Esophagus squamous epithelium (tissue), 5 donors: ENCODE measurements around the gene TCF4. TPM values are rescaled to one million over a fixed set of nuclear protein-coding genes. Genes with fewer than 3 reads are reported as not detected.

ENCODE experiments used
- DNase-seq: peaks from one replicate; lab custom pipeline; 2025; lab: John Stamatoyannopoulos, UW
- H3K27ac ChIP-seq, 4 donors: fragments of 200-600 bp; sonication (generic); one replicate each; pipeline ENCODE4 v1.5.1; 2016 to 2019; ENCODE audit warnings: mild to moderate bottlenecking in 1 of 4
- H3K27me3 ChIP-seq, 4 donors: fragments of 200-600 bp; sonication (generic); 1 replicate in 3 of 4; 2 replicates in 1 of 4; pipeline versions ENCODE4 v1.5.1 to v1.6.0; 2017 to 2021; ENCODE audit warnings: antibody characterized with exemption in 1 of 4
- H3K36me3 ChIP-seq, 3 donors: fragments of 200-600 bp; sonication (generic); one replicate each; pipeline ENCODE4 v1.5.1; 2016 to 2019
- H3K4me1 ChIP-seq, 3 donors: fragments of 200-600 bp; sonication (generic); one replicate each; pipeline ENCODE4 v1.5.1; 2017 to 2019
- H3K4me3 ChIP-seq, 4 donors: fragments of 200-600 bp; sonication (generic); 1 replicate in 3 of 4; 2 replicates in 1 of 4; pipeline ENCODE4 v1.5.1; 2016 to 2019; ENCODE audit warnings: mild to moderate bottlenecking in 2 of 4, moderate library complexity in 1 of 4
- H3K9me3 ChIP-seq, 3 donors: fragments of 200-600 bp; sonication (generic); one replicate each; pipeline ENCODE4 v1.5.1; 2016 to 2019
- POLR2A ChIP-seq, 4 donors: fragments of 450-650 bp; IDR thresholded peaks; one replicate each; pipeline ENCODE4 v1.6.1; 2017; ENCODE audit warnings: antibody characterized with exemption in 4 of 4, mild to moderate bottlenecking in 4 of 4, moderate library complexity in 3 of 4
- WGBS, 2 donors: methylation state at CpG; one replicate each; pipeline ENCODE4 v1.1.5; 2018; 5-methylcytosine and 5-hydroxymethylcytosine counted together
- intact Hi-C: fragments of 100-400 bp; cut with DNase I; formaldehyde crosslinking; loops from one replicate; pipeline ENCODE4 v1.15.0; 2022
- total RNA-seq, 4 donors: library from RNA; depleted of rRNA; stranded (reverse); fragments of >200 nt; gene quantifications; one replicate each; pipeline ENCODE4 v1.1.0, GENCODE V29; 2016
- TF ChIP-seq, protein P1 (sequence below), 6 experiments: fragments of 450-650 bp in 4 of 6; fragments of 200-600 bp in 2 of 6; sonication (generic) in 2 of 6; IDR thresholded peaks; one replicate each; pipeline ENCODE4 v1.5.1; 2016 to 2019; ENCODE audit warnings: antibody characterized with exemption in 6 of 6, mild to moderate bottlenecking in 4 of 6, moderate library complexity in 4 of 6
- donor health status: DM: yes; HTN: yes; CAD: no.

The TCF4 gene
- total RNA-seq, 4 donors from 2014 or later, result 19.0 to 79.7 (median 26.0) TPM

DNA sequence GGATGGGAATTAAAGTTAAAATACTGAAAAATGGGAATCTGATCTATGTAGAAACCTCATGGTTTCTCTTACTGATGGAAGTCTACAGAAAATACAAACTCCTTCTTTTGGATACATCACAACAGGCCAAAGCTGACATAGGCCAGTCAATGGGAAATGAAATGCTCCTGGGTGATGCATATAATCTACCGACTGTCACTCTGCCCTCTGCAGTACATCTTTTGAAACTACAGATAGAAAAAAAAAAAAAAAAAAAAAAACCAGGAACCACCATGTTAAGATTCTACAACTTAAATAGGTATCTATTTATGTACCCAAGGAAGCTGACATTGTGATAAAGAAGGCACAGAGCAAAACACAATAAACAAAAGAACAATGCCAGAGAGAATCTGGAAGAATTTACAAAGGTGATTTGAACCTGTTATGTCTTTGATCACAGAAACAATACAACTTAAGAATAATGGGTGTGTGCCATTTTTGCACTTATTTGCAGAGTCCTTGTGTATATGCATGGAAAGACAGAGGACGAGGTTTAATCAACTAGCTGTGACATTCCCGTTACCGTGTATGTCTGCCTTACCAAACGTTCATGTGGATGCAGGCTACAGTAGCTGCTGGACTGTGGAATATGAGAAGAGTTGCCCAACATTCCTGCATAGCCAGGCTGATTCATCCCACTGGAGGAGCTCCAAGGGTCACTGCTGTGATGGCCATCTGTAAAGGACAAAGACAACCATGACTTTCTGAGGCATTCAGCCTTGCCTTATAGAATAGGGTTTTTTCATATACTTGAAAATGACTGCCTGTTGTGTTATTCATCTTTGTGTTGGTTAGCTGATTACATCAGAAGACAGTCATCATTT is 312.7 kb downstream of the TCF4 start:
- peaks cover 0 to 3% (median 0%) of the 10 kb centered on the region in 3 donors for H3K4me1 ChIP-seq
- DNase-seq, result no peak

GRCh38 chr18:55272510-55273243 is 315.3 kb downstream of the TCF4 start:
- Histone ChIP-seq H3K9me3 (no peaks in the 10 kb centered on the region), H3K36me3 (peaks cover 0 to 57% (median 0%) of the 10 kb centered on the region in 3 donors), H3K27me3 (no peaks in the 10 kb centered on the region), H3K27ac (peak overlapping the region in 2 of 4 donors; percentile 7 to 49), H3K4me1 (peaks cover 0 to 12% (median 0%) of the 10 kb centered on the region in 3 donors), H3K4me3 (no peak overlapping the region)
- TF ChIP-seq, protein P1, sequence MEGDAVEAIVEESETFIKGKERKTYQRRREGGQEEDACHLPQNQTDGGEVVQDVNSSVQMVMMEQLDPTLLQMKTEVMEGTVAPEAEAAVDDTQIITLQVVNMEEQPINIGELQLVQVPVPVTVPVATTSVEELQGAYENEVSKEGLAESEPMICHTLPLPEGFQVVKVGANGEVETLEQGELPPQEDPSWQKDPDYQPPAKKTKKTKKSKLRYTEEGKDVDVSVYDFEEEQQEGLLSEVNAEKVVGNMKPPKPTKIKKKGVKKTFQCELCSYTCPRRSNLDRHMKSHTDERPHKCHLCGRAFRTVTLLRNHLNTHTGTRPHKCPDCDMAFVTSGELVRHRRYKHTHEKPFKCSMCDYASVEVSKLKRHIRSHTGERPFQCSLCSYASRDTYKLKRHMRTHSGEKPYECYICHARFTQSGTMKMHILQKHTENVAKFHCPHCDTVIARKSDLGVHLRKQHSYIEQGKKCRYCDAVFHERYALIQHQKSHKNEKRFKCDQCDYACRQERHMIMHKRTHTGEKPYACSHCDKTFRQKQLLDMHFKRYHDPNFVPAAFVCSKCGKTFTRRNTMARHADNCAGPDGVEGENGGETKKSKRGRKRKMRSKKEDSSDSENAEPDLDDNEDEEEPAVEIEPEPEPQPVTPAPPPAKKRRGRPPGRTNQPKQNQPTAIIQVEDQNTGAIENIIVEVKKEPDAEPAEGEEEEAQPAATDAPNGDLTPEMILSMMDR (IDR thresholded peaks at IDR 0.05), result no peak
- no peak for TF ChIP-seq POLR2A (IDR thresholded peaks at IDR 0.05)
- intact Hi-C loops, result no loop called here
- WGBS, 2 donors, result 75 to 79% methylated on average over 7 of the region's 7 CpGs
- DNase-seq, result no peak

More for the DNA sequence above, 312.7 kb downstream of the TCF4 start:
- Histone ChIP-seq H3K27me3 (no peaks in the 10 kb centered on the region), H3K4me3 (no peak overlapping the region), H3K9me3 (no peaks in the 10 kb centered on the region), H3K27ac (no peak overlapping the region), H3K36me3 (peaks cover 0 to 43% (median 0%) of the 10 kb centered on the region in 3 donors)
- intact Hi-C loops, result no loop called here
- TF ChIP-seq POLR2A (IDR thresholded peaks at IDR 0.05), result no peak
- TF ChIP-seq, protein P1 (IDR thresholded peaks at IDR 0.05), result no peak
- 68 to 70% methylated on average over 5 of the region's 5 CpGs for WGBS, 2 donors

DNA sequence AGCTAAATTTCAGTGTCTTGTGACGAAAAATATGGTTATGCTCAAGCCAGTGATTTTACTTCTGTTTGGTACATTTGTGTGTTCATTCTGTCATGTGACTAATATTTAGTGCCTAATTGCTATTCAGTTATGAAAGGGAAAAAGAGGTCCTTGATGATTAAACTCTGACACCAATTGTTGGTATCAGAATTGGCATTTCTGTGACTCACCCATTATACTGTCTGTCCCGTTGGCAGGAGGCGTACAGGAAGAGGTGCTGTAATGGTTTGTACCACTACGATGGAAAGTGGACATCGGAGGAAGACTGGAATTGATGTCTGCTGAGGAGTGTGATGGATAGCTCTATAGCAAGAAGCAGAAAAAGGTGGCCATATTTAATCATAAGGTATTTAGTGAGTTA is 318.4 kb downstream of the TCF4 start:
- no peak for DNase-seq
- Histone ChIP-seq H3K27me3 (no peaks in the 10 kb centered on the region), H3K4me3 (no peak overlapping the region), H3K36me3 (peaks cover 0 to 72% (median 0%) of the 10 kb centered on the region in 3 donors), H3K4me1 (peaks cover 0 to 27% (median 0%) of the 10 kb centered on the region in 3 donors), H3K27ac (no peak overlapping the region), H3K9me3 (no peaks in the 10 kb centered on the region)
- 72 to 75% methylated on average over 5 of the region's 5 CpGs for WGBS, 2 donors
- intact Hi-C loops, result no loop called here
- TF ChIP-seq, protein P1 (IDR thresholded peaks at IDR 0.05), result no peak
- no peak for TF ChIP-seq POLR2A (IDR thresholded peaks at IDR 0.05)

GRCh38 chr18:55268628-55269275 is 319.2 kb downstream of the TCF4 start:
- DNase-seq, result no peak
- H3K4me3 ChIP-seq, result no peak overlapping the region
- H3K9me3 ChIP-seq, result no peaks in the 10 kb centered on the region
- intact Hi-C loops, result no loop called here
- peaks cover 0 to 36% (median 4%) of the 10 kb centered on the region in 3 donors for H3K4me1 ChIP-seq
- H3K36me3 ChIP-seq, result peaks cover 0 to 63% (median 0%) of the 10 kb centered on the region in 3 donors
- WGBS, 2 donors, result 87 to 92% methylated on average over 5 of the region's 5 CpGs
- H3K27me3 ChIP-seq, result no peaks in the 10 kb centered on the region
- H3K27ac ChIP-seq, result no peak overlapping the region
- no peak for TF ChIP-seq POLR2A (IDR thresholded peaks at IDR 0.05)
- TF ChIP-seq, protein P1 (IDR thresholded peaks at IDR 0.05), result no peak
